ENCODE results near the gene NCK1. TPM values are rescaled to one million over a fixed set of nuclear protein-coding genes. Genes with fewer than 3 reads are reported as not detected.

The NCK1 gene
- total RNA-seq, 1 donor from 2014 or later, result 63.0 TPM

GRCh38 chr3:136925425-136926190 is 63.6 kb downstream of the NCK1 start:
- TF ChIP-seq CTCF (IDR thresholded peaks at IDR 0.05), result no peak
- no peaks in the 10 kb centered on the region for H3K9me3 ChIP-seq
- peaks cover 29% of the 10 kb centered on the region for H3K4me1 ChIP-seq
- no peak overlapping the region for H3K27ac ChIP-seq
- H3K27me3 ChIP-seq (ENCODE audit: low read depth), result no peaks in the 10 kb centered on the region
- intact Hi-C loops (cut with DNase I), result no loop called here
- DNase-seq (no peak), ATAC-seq (no peak)
- no peaks in the 10 kb centered on the region for H3K36me3 ChIP-seq
- H3K4me3 ChIP-seq, result no peak overlapping the region

GRCh38 chr3:136928240-136928639 is 66.2 kb downstream of the NCK1 start:
- ATAC-seq, result no peak
- no peaks in the 10 kb centered on the region for H3K36me3 ChIP-seq
- TF ChIP-seq CTCF (IDR thresholded peaks at IDR 0.05), result no peak
- no peak overlapping the region for H3K4me3 ChIP-seq
- peaks cover 54% of the 10 kb centered on the region for H3K4me1 ChIP-seq
- H3K9me3 ChIP-seq, result no peaks in the 10 kb centered on the region
- H3K27me3 ChIP-seq (ENCODE audit: low read depth), result no peaks in the 10 kb centered on the region
- intact Hi-C loops (cut with DNase I), result no loop called here
- no peak overlapping the region for H3K27ac ChIP-seq
- no peak for DNase-seq

- peak overlapping the region; percentile 35 for H3K4me3 ChIP-seq
These were observed 68.1 kb downstream of the NCK1 start for GRCh38 chr3:136929977-136930670.

GRCh38 chr3:136931606-136932005 is 69.6 kb downstream of the NCK1 start:
- TF ChIP-seq CTCF (IDR thresholded peaks at IDR 0.05), result no peak
- Histone ChIP-seq H3K27ac (peak overlapping the region; percentile 42), H3K4me1 (peaks cover 54% of the 10 kb centered on the region), H3K27me3 (ENCODE audit: low read depth) (no peaks in the 10 kb centered on the region), H3K9me3 (no peaks in the 10 kb centered on the region), H3K36me3 (no peaks in the 10 kb centered on the region), H3K4me3 (peak overlapping the region; percentile 35)
- intact Hi-C loops (cut with DNase I), result no loop called here
- DNase-seq, result no peak
- no peak for ATAC-seq

More at GRCh38 chr3:136929977-136930670, 68.1 kb downstream of the NCK1 start:
- H3K36me3 ChIP-seq, result no peaks in the 10 kb centered on the region
- no peak for TF ChIP-seq CTCF (IDR thresholded peaks at IDR 0.05)
- DNase-seq (no peak), ATAC-seq (peak; percentile 67 to 72)
- no peak overlapping the region for H3K27ac ChIP-seq
- H3K4me1 ChIP-seq, result peaks cover 54% of the 10 kb centered on the region
- intact Hi-C loops (cut with DNase I), result no loop called here
- H3K9me3 ChIP-seq, result no peaks in the 10 kb centered on the region
- H3K27me3 ChIP-seq (ENCODE audit: low read depth), result no peaks in the 10 kb centered on the region

- Histone ChIP-seq H3K36me3 (no peaks in the 10 kb centered on the region), H3K4me1 (peaks cover 54% of the 10 kb centered on the region), H3K4me3 (peak overlapping the region; percentile 35), H3K9me3 (no peaks in the 10 kb centered on the region), H3K27me3 (ENCODE audit: low read depth) (no peaks in the 10 kb centered on the region), H3K27ac (no peak overlapping the region)
- DNase-seq (no peak), ATAC-seq (peak in 1 of 2 donors; percentile 62)
- no peak for TF ChIP-seq CTCF (IDR thresholded peaks at IDR 0.05)
- intact Hi-C loops (cut with DNase I), result no loop called here
These were observed 70.5 kb downstream of the NCK1 start for GRCh38 chr3:136932523-136932922.

All from lower lobe of right lung (tissue), 2 donors.